C4-2B (cell line): ENCODE results near the gene NKX1-1.

Source experiments
- ZFX ChIP-seq: fragments of 450-650 bp; IDR thresholded peaks from 2 replicates; pipeline ENCODE4 v1.6.1; 2017
- TF ChIP-seq, protein P1 (sequence below): fragments of 450-650 bp; conservative IDR thresholded peaks from 2 replicates; pipeline ENCODE4 v1.5.1; 2017; ENCODE audit warnings: mild to moderate bottlenecking

DNA sequence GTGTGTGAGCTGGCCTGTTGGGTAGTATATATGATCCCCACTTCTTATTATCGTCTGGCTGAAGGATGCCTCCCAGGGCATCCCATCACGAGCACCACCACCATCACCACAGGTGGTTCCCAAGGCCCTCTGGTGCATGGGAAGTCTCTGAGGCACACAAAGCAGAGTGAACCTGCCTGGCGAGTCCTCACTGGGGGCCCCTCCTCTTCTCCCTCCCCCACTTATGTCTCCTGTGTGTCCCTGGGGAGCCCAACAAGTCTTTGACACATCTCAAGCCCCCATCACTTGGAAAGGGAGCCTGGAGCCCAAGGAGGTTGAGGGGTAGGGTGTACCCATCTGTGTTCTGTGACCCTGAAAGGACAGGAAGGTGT lies 45.5 kb upstream of the NKX1-1 start:
- TF ChIP-seq, protein P1, sequence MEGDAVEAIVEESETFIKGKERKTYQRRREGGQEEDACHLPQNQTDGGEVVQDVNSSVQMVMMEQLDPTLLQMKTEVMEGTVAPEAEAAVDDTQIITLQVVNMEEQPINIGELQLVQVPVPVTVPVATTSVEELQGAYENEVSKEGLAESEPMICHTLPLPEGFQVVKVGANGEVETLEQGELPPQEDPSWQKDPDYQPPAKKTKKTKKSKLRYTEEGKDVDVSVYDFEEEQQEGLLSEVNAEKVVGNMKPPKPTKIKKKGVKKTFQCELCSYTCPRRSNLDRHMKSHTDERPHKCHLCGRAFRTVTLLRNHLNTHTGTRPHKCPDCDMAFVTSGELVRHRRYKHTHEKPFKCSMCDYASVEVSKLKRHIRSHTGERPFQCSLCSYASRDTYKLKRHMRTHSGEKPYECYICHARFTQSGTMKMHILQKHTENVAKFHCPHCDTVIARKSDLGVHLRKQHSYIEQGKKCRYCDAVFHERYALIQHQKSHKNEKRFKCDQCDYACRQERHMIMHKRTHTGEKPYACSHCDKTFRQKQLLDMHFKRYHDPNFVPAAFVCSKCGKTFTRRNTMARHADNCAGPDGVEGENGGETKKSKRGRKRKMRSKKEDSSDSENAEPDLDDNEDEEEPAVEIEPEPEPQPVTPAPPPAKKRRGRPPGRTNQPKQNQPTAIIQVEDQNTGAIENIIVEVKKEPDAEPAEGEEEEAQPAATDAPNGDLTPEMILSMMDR = no peak
- no peak for TF ChIP-seq ZFX
